Fibroblast of mammary gland (primary cell): ENCODE measurements around the gene MRGPRE.
A peak's percentile ranks its signal among the peaks of the same experiment; 100 is the strongest.

Source experiments
- DNase-seq: peaks from one replicate; pipeline ENCODE4 v3.0.0-alpha.2; 2010; ENCODE audit warnings: low read depth
- H3K4me3 ChIP-seq: 2 replicates; pipeline ENCODE4 v1.5.1; 2011; ENCODE audit warnings: low read depth, mild to moderate bottlenecking, low read length, moderate library complexity; ENCODE audit not compliant: control insufficient read depth
- CTCF ChIP-seq: conservative IDR thresholded peaks from 2 replicates; pipeline ENCODE4 v1.5.1; 2011; ENCODE audit warnings: low read depth, low read length, inconsistent platforms; ENCODE audit not compliant: control insufficient read depth, insufficient read depth

Gene MRGPRE

GRCh38 chr11:3180869-3181268 is 51.3 kb downstream of the MRGPRE start:
- no peak for DNase-seq
- TF ChIP-seq CTCF, result no peak
- H3K4me3 ChIP-seq, result no peak overlapping the region

- no peak overlapping the region for H3K4me3 ChIP-seq
- no peak for DNase-seq
- TF ChIP-seq CTCF, result no peak
Measured at GRCh38 chr11:3178349-3178748, 53.9 kb downstream of the MRGPRE start.

GRCh38 chr11:3177931-3178330 is 54.3 kb downstream of the MRGPRE start:
- H3K4me3 ChIP-seq, result no peak overlapping the region
- peak; percentile 42 for DNase-seq
- no peak for TF ChIP-seq CTCF
